A549 treated with AZD9567 at 1 μM for 4 hours (cell line): ENCODE data around the gene CFAP161. TPM values are rescaled to one million over a fixed set of nuclear protein-coding genes. Genes with fewer than 3 reads are reported as not detected.

Source experiments
- total RNA-seq: library from RNA; stranded (reverse); fragments of 200-300 nt; extraction: Qiagen RNA extraction; gene quantifications from 5 replicates; pipeline ENCODE4 v1.2.3, GENCODE V29; 2022; ENCODE audit not compliant: insufficient read depth

The CFAP161 gene, protein sequence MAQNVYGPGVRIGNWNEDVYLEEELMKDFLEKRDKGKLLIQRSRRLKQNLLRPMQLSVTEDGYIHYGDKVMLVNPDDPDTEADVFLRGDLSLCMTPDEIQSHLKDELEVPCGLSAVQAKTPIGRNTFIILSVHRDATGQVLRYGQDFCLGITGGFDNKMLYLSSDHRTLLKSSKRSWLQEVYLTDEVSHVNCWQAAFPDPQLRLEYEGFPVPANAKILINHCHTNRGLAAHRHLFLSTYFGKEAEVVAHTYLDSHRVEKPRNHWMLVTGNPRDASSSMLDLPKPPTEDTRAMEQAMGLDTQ
- not detected in 5 replicates for total RNA-seq

DNA sequence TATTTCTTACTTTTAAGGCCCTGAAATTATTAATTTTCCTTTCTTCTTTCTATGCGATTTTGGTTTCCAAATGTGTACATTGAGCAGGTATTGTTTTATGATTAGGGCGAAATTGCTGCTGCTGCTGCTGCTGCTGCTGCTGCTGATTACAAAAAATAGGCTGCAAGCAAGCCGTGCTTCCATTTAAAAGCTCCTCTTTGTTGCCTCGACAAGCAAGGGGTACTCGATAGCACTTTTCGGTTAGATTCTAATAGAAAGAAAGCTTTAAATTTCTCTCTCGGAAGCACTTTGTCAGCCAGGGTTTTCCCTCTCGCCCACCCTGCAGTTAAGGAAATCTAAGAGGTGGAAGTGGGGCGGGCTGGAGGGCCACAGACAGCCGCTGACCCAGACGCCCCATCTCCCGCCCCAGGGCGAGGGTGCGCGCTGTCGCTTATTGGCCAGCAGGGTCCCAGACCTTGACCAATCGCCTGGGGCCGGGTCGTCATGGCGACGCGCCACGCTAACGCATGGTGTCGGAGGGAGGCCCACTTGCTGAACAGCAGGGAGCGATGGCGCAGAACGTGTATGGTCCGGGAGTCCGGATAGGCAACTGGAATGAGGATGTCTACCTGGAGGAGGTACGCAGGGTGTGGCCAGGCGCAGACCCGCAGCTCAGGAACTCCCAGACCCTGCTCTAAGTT is at the start of gene CFAP161:
Gene CFAP161, plus strand, starts transcription at position 489 of the 680 bp plus-strand sequence. Its CDS starts 60 bp downstream, at position 549.

DNA sequence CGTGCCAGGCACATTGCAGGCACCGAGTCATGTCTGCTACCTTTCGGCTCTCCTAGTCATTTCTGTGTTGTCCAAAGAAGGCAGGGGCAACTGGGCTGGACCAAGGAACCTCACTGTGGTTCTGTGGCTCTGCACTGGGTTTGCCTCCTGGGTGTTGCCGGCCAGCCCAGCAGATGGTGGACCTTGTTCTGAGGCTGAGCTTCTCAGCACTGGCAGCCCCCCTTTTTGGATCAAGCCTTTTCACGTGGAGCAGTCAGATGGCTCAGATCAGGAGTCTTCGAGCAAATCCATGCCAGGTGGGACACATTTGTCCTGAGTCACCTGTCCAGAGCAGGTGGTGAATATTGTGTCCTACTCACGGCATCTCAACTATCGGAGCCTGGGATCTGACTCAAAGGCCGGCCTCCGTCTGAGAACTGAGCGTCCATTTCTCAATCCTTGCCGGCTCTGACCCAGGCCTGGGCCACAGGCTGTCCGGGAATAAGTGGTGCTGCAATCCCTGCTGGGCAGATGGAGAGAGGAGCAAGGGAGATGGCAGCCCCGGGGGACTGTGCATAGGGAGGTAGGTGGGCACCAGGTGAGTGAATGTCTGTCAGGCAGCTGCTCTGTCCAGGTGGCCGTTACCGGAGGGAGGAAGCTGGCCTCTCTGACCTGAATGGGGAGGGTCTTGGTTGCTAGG is 62.6 kb downstream of the CFAP161 start, which contains the start of gene IL16:
Gene IL16, plus strand, starts transcription at position 304 of the 679 bp plus-strand sequence. CDS start 28,521 bp downstream, outside the sequence.

Other genes with a start within 250 kb of the CFAP161 start
- 36.4 to 39.1 TPM (median 38.6 TPM) in 5 replicates for gene MESD, start 144.5 kb upstream of the CFAP161 start, total RNA-seq
- 8.6 to 19.5 TPM (median 19.1 TPM) in 5 replicates for gene TLNRD1, start 133.3 kb upstream of the CFAP161 start, total RNA-seq
- gene IL16, start 62.6 kb downstream of the CFAP161 start, total RNA-seq: 0.07 to 0.26 TPM (median 0.23 TPM) in 4 of 5 replicates, not detected in the other
- gene STARD5, start 189.9 kb downstream of the CFAP161 start, total RNA-seq: 2.0 to 3.4 TPM (median 2.1 TPM) in 5 replicates
- not detected in 5 replicates for gene TMC3, start 239.9 kb downstream of the CFAP161 start, total RNA-seq